Lung (tissue), 16 donors: ENCODE data around the gene CR1. TPM values are rescaled to one million over a fixed set of nuclear protein-coding genes. Genes with fewer than 3 reads are reported as not detected.

ENCODE experiments used
- ATAC-seq: fragments of 200-7000 bp; cut with Tn5 transposase; one replicate; pipeline ENCODE4 v1.9.1; 2020; ENCODE audit warnings: moderate number of reproducible peaks; ENCODE audit not compliant: insufficient read depth, low FRiP score
- DNase-seq, 3 donors: peaks; one replicate each; pipeline ENCODE4 v3.0.0-alpha.2; 2013 to 2017
- H3K27ac ChIP-seq, 2 donors: one replicate each; pipeline ENCODE4 v1.5.1; 2013; ENCODE audit warnings: mild to moderate bottlenecking in 2 of 2, moderate library complexity in 2 of 2, control low read depth in 1 of 2, inconsistent platforms in 1 of 2, low read depth in 1 of 2, low read length in 1 of 2
- H3K27me3 ChIP-seq, 3 donors: one replicate each; pipeline ENCODE4 v1.5.1; 2013; ENCODE audit warnings: low read length in 2 of 3; ENCODE audit not compliant: control insufficient read depth in 3 of 3, insufficient read depth in 3 of 3
- H3K36me3 ChIP-seq, 4 donors: one replicate each; pipeline ENCODE4 v1.5.1; 2013; ENCODE audit warnings: low read length in 4 of 4, mild to moderate bottlenecking in 1 of 4, moderate library complexity in 1 of 4; ENCODE audit not compliant: control insufficient read depth in 4 of 4, insufficient read depth in 4 of 4
- H3K4me1 ChIP-seq, 5 donors: one replicate each; pipeline ENCODE4 v1.5.1; 2013; ENCODE audit warnings: low read length in 5 of 5, mild to moderate bottlenecking in 2 of 5, moderate library complexity in 1 of 5; ENCODE audit not compliant: control insufficient read depth in 5 of 5, insufficient read depth in 5 of 5
- H3K4me3 ChIP-seq: one replicate; pipeline ENCODE4 v1.5.1; 2013; ENCODE audit warnings: mild to moderate bottlenecking, control low read depth, moderate library complexity
- H3K9ac ChIP-seq, 2 donors: one replicate each; pipeline ENCODE4 v1.5.1; 2013; ENCODE audit warnings: low read length in 2 of 2, control low read depth in 1 of 2; ENCODE audit not compliant: insufficient read depth in 1 of 2
- H3K9me3 ChIP-seq, 4 donors: one replicate each; pipeline ENCODE4 v1.5.1; 2013; ENCODE audit warnings: low read length in 3 of 4, mild to moderate bottlenecking in 1 of 4, moderate library complexity in 1 of 4; ENCODE audit not compliant: control insufficient read depth in 4 of 4, insufficient read depth in 3 of 4
- WGBS, 2 donors: extraction: QIAGEN DNeasy Blood & Tissue Kit; methylation state at CpG; one replicate each; pipeline ENCODE4 v1.1.7; 2013; 5-methylcytosine and 5-hydroxymethylcytosine counted together
- long read RNA-seq, 5 donors: transcript quantifications; one replicate each; lab custom pipeline, GENCODE V29; 2026
- polyA plus RNA-seq, 2 donors: library from polyadenylated mRNA; stranded (reverse); fragments of 200-250 nt; gene quantifications; one replicate each; pipeline ENCODE4 v1.2.1, GENCODE V29; 2013
- total RNA-seq, 2 donors: library from RNA; depleted of rRNA in 1 of 2; stranded (reverse); fragments of >200 nt in 1 of 2; gene quantifications; one replicate each; pipeline ENCODE4 v1.2.1, GENCODE V29; 2014 to 2021
- TF ChIP-seq, protein P1 (sequence below): IDR thresholded peaks from 2 replicates; pipeline ENCODE4 v1.5.1; 2012; ENCODE audit warnings: mild to moderate bottlenecking; ENCODE audit errors: control extremely low read depth, extremely low read depth
- donor health status: control.
- donor health status: control.
- donor health status: Bipolar disorder and iron deficiency.
- donor health status: healthy.
- donor health status: DM: yes; HTN: yes; CAD: no.

Gene CR1
- 10 to 100 TPM; 11.2 to 22.0 TPM for total RNA-seq
- polyA plus RNA-seq: 10 to 100 TPM in 1 of 2 donors, under 1 TPM in 1; 0.57 to 26.6 TPM
- long read RNA-seq, donor 1: 0 reads
- long read RNA-seq, donor 2: 0 reads
- long read RNA-seq, donor 3: 0 reads
- long read RNA-seq, donor 4: 0 reads
- long read RNA-seq, donor 5: 0 reads

DNA sequence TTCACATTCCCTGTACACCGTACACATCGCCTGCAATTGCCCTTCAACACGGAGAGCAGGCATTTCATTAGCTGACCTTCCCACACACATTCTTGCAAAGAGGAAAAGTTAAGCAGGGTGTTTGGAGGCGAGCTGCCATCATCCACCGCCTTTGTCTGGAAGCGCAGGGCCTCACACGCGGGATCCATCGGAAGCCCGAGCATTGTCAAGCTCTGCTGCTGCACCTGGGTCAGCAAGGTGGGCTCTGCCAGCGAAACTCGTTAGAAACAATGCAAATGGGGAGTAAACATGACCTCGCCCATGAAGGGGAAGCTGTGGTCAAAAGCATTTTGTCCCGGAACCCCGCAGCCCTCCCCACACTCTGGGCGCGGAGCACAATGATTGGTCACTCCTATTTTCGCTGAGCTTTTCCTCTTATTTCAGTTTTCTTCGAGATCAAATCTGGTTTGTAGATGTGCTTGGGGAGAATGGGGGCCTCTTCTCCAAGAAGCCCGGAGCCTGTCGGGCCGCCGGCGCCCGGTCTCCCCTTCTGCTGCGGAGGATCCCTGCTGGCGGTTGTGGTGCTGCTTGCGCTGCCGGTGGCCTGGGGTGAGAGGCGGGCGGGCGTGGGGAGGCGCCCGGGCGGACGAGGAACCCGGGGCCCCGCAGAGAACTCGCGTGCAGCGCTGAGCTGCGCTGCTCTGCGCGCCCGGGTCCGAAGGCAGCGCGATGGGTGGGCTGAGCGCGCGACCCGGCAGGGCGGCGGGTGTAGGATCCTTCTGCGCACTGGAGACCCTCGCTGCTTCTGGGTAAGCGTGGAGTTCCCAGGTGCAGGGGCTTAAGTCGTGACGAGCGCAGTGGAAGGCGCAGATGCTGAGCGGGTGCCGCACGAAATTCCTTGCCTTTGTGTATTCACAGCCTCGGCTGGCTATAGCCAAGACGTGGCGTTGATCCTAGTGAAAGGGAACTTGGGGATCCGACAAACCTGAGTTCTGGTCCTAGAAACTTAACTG lies at the start of gene CR1:
CR1 (plus strand) TSS at position 357 of the 992 bp plus-strand sequence; CDS start at position 468, 111 bp downstream.
- no peaks in the 10 kb centered on the region for H3K36me3 ChIP-seq
- H3K4me3 ChIP-seq: peak within 1 kb of the TSS; percentile 47
- TF ChIP-seq, protein P1, sequence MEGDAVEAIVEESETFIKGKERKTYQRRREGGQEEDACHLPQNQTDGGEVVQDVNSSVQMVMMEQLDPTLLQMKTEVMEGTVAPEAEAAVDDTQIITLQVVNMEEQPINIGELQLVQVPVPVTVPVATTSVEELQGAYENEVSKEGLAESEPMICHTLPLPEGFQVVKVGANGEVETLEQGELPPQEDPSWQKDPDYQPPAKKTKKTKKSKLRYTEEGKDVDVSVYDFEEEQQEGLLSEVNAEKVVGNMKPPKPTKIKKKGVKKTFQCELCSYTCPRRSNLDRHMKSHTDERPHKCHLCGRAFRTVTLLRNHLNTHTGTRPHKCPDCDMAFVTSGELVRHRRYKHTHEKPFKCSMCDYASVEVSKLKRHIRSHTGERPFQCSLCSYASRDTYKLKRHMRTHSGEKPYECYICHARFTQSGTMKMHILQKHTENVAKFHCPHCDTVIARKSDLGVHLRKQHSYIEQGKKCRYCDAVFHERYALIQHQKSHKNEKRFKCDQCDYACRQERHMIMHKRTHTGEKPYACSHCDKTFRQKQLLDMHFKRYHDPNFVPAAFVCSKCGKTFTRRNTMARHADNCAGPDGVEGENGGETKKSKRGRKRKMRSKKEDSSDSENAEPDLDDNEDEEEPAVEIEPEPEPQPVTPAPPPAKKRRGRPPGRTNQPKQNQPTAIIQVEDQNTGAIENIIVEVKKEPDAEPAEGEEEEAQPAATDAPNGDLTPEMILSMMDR: no peak
- H3K9me3 ChIP-seq: peaks cover 0 to 3% (median 0%) of the 10 kb centered on the region in 4 donors
- DNase-seq: peak; percentile 17 to 27 (median 23)
- ATAC-seq: peak; percentile 68
- H3K27ac ChIP-seq: peak within 1 kb of the TSS in 1 of 2 donors; percentile 72
- H3K4me1 ChIP-seq: peaks cover 0 to 6% (median 0%) of the 10 kb centered on the region in 5 donors
- H3K9ac ChIP-seq: no peak within 1 kb of the TSS
- H3K27me3 ChIP-seq: peaks cover 0 to 48% (median 41%) of the 10 kb centered on the region in 3 donors
- WGBS, 2 donors: 3 to 4% methylated on average over 67 to 68 of the region's 68 CpGs

DNA sequence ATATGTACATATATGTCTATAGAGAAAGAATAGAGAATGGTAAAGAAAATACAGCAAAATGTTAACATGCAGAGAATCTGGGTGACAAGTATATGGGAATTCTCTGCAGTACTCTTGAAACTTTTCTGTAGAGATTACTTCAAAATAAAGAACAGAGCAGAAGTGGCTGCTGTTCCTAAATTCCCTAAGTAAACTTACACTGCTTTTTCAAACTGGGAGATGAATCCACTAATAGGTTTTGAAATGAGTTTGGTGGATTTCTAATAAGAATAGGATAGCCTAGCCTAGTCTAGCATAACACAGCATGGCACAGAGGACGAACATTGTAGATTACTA lies 42.3 kb upstream of the CR1 start:
- TF ChIP-seq, protein P1: no peak
- Histone ChIP-seq H3K9ac (no peak overlapping the region), H3K27ac (no peak overlapping the region), H3K36me3 (no peaks in the 10 kb centered on the region), H3K4me3 (no peak overlapping the region), H3K4me1 (peaks cover 0 to 8% (median 4%) of the 10 kb centered on the region in 5 donors), H3K27me3 (peaks cover 0 to 58% (median 39%) of the 10 kb centered on the region in 3 donors), H3K9me3 (peaks cover 0 to 3% (median 0%) of the 10 kb centered on the region in 4 donors)
- ATAC-seq: no peak
- WGBS, 2 donors: 20 to 54% methylated on average over 1 of the region's 1 CpG
- DNase-seq: no peak

- Histone ChIP-seq H3K27ac (no peak within 1 kb of the TSS), H3K4me1 (peaks cover 0 to 8% (median 4%) of the 10 kb centered on the region in 5 donors), H3K9ac (no peak within 1 kb of the TSS), H3K9me3 (peaks cover 0 to 3% (median 0%) of the 10 kb centered on the region in 4 donors), H3K36me3 (no peaks in the 10 kb centered on the region), H3K27me3 (peaks cover 0 to 56% (median 39%) of the 10 kb centered on the region in 3 donors), H3K4me3 (peak within 1 kb of the TSS; percentile 13)
- DNase-seq (peak; percentile 8 to 59 (median 52)), ATAC-seq (peak; percentile 80)
- 1% methylated on average over 75 of the region's 75 CpGs for whole genome bisulfite sequencing, 2 donors
- TF ChIP-seq, protein P1: no peak
Observed at GRCh38 chr1:207454046-207454964, 41.7 kb upstream of the CR1 start, which contains the start of gene CR2. Gene CR2 (plus strand): TSS chr1:207454328. CDS start chr1:207454419, 91 bp downstream.
